ENCODE measurements around the gene SH3BP5L.

DNA sequence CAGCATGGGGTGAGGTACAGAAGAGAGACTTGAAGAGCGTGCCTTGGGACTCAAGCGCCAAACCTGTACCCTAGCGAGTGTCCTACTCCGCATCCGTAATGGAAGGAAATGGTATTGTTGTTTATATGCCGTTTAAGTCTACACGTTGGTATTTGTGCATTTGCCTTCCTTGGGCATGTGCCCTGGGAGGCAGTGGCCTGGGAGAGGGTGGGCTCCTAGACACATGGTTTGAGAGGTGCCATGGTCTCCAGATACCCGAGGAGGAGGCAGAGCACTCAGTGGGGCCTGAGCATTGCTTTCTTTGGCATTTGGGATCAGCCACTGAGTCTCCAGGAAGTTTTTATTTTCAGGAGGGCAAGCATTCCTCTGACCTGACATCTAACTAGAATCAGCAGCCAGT lies 18.8 kb upstream of the SH3BP5L start:
- TF ChIP-seq CTCF (IDR thresholded peaks at IDR 0.05) (no peak), POLR2A (IDR thresholded peaks at IDR 0.05) (no peak), POLR2AphosphoS5 (IDR thresholded peaks at IDR 0.05) (no peak)

Data from breast epithelium (tissue), 3 donors.